ENCODE results near the gene CXCL3.

CXCL3 gene

GRCh38 chr4:74006009-74006476, 32.4 kb downstream of the CXCL3 start:
- H3K4me3 ChIP-seq (ENCODE audit: low read depth, low read length) = no peak overlapping the region
- no peak for TF ChIP-seq CTCF (IDR thresholded peaks at IDR 0.05; ENCODE audit: insufficient read depth, low read depth, low read length, missing control alignments)
- no peak for DNase-seq (ENCODE audit: low read depth)

GRCh38 chr4:74005528-74005927, 33.0 kb downstream of the CXCL3 start:
- no peak for DNase-seq (ENCODE audit: low read depth)
- H3K4me3 ChIP-seq (ENCODE audit: low read depth, low read length) = no peak overlapping the region
- TF ChIP-seq CTCF (IDR thresholded peaks at IDR 0.05; ENCODE audit: insufficient read depth, low read depth, low read length, missing control alignments) = no peak

DNA sequence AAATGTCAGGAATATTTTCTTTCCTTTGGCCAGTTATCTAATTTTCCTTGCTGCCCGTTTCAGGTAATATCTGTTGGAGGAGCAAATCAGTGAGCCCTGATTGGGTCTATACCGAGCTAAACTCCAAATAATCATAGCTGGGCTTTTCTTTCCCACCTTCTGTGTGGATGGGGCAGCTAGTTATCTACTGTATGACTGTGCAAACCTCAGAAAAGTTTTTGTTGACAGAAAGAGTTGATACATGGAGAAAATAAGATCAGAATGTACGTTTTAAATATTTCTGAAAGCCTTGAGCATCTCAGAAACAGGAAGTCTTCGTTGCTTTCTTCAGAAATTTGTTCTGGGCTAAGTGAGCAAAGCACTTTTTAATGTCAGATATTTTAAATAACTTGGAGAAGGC, 33.8 kb downstream of the CXCL3 start:
- no peak overlapping the region for H3K4me3 ChIP-seq (ENCODE audit: low read depth, low read length)
- DNase-seq (ENCODE audit: low read depth) = no peak
- TF ChIP-seq CTCF (IDR thresholded peaks at IDR 0.05; ENCODE audit: insufficient read depth, low read depth, low read length, missing control alignments) = no peak

DNA sequence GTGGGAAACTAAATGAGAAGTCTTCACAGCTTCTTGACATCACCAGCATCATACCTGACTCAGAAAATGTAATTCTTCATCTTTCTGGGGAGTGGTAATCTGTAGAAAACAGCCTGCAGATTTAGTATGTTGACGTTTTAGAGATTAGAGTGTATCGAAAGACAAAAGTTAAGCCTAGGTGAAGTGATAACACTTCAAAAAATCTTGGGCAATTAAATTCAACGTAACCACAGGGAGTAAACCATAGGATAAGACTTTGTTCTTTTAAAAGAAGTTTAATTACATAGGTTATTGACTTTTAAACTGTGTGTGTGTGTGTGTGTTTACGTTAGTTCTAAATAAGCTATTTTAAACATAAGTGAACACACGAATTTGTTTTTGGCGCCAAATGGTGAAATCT, 38.2 kb downstream of the CXCL3 start:
- DNase-seq (ENCODE audit: low read depth) = no peak
- no peak overlapping the region for H3K4me3 ChIP-seq (ENCODE audit: low read depth, low read length)
- no peak for TF ChIP-seq CTCF (IDR thresholded peaks at IDR 0.05; ENCODE audit: insufficient read depth, low read depth, low read length, missing control alignments)

DNA sequence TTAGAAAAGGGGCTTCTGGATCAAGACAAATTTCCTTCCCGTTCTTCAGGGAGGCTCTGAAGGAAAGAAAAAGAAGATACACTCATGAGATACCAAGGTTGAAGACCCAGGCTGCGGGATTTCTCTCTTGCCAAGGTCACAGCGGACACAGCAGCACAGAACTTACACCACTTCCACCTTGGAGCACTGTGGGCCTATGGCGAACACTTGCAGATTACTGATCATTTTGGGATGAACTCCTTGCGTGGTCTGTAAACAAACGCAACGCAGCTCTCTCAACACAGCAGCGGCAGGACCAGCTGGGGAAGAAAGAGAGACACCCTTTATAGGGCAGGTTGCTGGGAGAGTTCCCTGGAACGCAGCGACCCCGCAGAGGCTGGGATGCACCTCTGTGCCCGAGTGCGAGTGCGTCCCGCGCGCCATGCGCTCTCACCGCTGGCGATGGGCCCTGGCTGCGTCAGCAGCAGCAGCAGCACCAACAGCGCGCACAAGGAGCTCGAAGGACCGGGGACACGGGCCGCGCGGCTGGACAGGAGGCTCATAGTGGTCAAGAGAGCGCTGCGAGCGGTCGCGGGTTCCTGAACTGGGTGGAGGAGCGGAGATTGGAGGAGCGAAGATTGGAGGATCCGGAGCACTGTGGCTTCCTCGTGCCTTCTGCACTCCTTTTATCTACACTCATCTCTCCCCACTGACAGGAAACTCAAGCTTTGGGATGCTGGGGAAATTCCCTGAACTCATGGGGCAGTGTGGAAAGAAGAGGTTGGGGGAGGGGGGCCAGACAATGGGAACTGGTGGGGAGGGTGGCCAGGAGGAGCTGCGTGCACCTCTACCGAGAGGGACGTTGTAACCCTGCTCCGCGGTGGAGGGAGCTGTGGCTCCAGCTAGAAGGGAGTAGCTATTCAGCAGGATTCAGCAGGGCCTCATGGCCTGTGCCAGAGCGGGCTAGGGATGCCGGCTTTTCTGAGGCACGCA, 40.2 kb downstream of the CXCL3 start, which contains the start of gene CXCL5:
CXCL5 (minus strand) TSS at position 638 of the 972 bp plus-strand sequence; CDS start at position 542, 96 bp downstream.
- TF ChIP-seq CTCF (IDR thresholded peaks at IDR 0.05; ENCODE audit: insufficient read depth, low read depth, low read length, missing control alignments) = no peak
- no peak within 1 kb of the TSS for H3K4me3 ChIP-seq (ENCODE audit: low read depth, low read length)
- DNase-seq (ENCODE audit: low read depth) = no peak

DNA sequence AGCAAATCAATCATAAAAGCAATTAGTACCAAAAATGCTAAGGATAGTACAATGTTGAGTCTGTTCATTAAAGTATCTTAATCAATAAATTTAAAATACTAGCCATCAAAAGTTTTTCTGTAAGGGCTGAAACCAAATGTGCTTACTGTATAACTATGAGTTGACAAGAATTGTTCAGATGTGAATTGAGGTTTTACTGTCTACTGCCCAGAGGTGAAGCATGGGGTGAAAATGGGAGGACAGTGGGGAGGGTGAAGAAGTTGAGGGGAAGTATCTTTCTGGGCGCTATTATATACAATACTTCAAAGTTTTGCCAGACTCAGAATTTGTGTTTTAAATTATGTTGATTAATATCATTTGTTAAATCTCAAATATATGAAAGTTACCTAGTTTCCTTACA, 46.4 kb downstream of the CXCL3 start:
- no peak for DNase-seq (ENCODE audit: low read depth)
- TF ChIP-seq CTCF (IDR thresholded peaks at IDR 0.05; ENCODE audit: insufficient read depth, low read depth, low read length, missing control alignments) = no peak
- H3K4me3 ChIP-seq (ENCODE audit: low read depth, low read length) = no peak overlapping the region
